Renal cortex interstitium (tissue), 11 donors: ENCODE results near the gene PSMB7. TPM values are rescaled to one million over a fixed set of nuclear protein-coding genes. Genes with fewer than 3 reads are reported as not detected.

Experiments used
- DNase-seq, 11 donors: peaks; one replicate each; pipeline ENCODE4 v3.0.0-alpha.2; 2013; ENCODE audit warnings: low read depth in 9 of 11, low spot score in 4 of 11; ENCODE audit errors: extremely low read depth in 1 of 11
- polyA plus RNA-seq, 3 donors: library from polyadenylated mRNA; unstranded; fragments of 120-200 nt; gene quantifications; one replicate each; pipeline ENCODE4 v1.2.1, GENCODE V29; 2013; ENCODE audit not compliant: insufficient read length in 3 of 3

PSMB7 gene
- polyA plus RNA-seq, 3 donors = 190 to 234 (median 223) TPM

- DNase-seq = no peak
Observed at GRCh38 chr9:124325816-124326215, 89.4 kb downstream of the PSMB7 start.

GRCh38 chr9:124323904-124324303 is 91.3 kb downstream of the PSMB7 start:
- DNase-seq = no peak

- no peak for DNase-seq
Observed at GRCh38 chr9:124322618-124323432, 92.4 kb downstream of the PSMB7 start.

- no peak for DNase-seq
Observed at GRCh38 chr9:124321935-124322334, 93.3 kb downstream of the PSMB7 start.

- no peak for DNase-seq
Observed at GRCh38 chr9:124321416-124321815, 93.8 kb downstream of the PSMB7 start.

- DNase-seq = peak in 8 of 11 donors; percentile 36 to 59 (median 48)
Observed at GRCh38 chr9:124320062-124320973, 94.9 kb downstream of the PSMB7 start.

GRCh38 chr9:124315882-124316281 is 99.4 kb downstream of the PSMB7 start:
- DNase-seq = no peak

- no peak for DNase-seq
Observed at GRCh38 chr9:124313940-124314339, 101.3 kb downstream of the PSMB7 start.

- DNase-seq = no peak
Observed at GRCh38 chr9:124312290-124313265, 102.7 kb downstream of the PSMB7 start.

- no peak for DNase-seq
Observed at GRCh38 chr9:124311283-124311682, 104.0 kb downstream of the PSMB7 start.

GRCh38 chr9:124309667-124310084 is 105.6 kb downstream of the PSMB7 start:
- DNase-seq = no peak

GRCh38 chr9:124308606-124309491 is 106.4 kb downstream of the PSMB7 start:
- DNase-seq = no peak

- DNase-seq = no peak
Observed at GRCh38 chr9:124307379-124308030, 107.7 kb downstream of the PSMB7 start.

GRCh38 chr9:124306098-124306735 is 109.0 kb downstream of the PSMB7 start:
- DNase-seq = no peak

- DNase-seq = no peak
Observed at GRCh38 chr9:124304285-124304684, 111.0 kb downstream of the PSMB7 start.

GRCh38 chr9:124303762-124304161 is 111.5 kb downstream of the PSMB7 start:
- DNase-seq = no peak
